Lung (tissue), 12 donors: ENCODE results near the gene FBXL17. TPM values are rescaled to one million over a fixed set of nuclear protein-coding genes. Genes with fewer than 3 reads are reported as not detected.

Experiments used
- ATAC-seq: fragments of 200-7000 bp; cut with Tn5 transposase; one replicate; pipeline ENCODE4 v1.9.1; 2020; ENCODE audit warnings: moderate number of reproducible peaks; ENCODE audit not compliant: insufficient read depth, low FRiP score
- DNase-seq, 3 donors: peaks; one replicate each; pipeline ENCODE4 v3.0.0-alpha.2; 2013 to 2017
- H3K27ac ChIP-seq, 2 donors: one replicate each; pipeline ENCODE4 v1.5.1; 2013; ENCODE audit warnings: mild to moderate bottlenecking in 2 of 2, moderate library complexity in 2 of 2, control low read depth in 1 of 2, inconsistent platforms in 1 of 2, low read depth in 1 of 2, low read length in 1 of 2
- H3K27me3 ChIP-seq, 3 donors: one replicate each; pipeline ENCODE4 v1.5.1; 2013; ENCODE audit warnings: low read length in 2 of 3; ENCODE audit not compliant: control insufficient read depth in 3 of 3, insufficient read depth in 3 of 3
- H3K36me3 ChIP-seq, 4 donors: one replicate each; pipeline ENCODE4 v1.5.1; 2013; ENCODE audit warnings: low read length in 4 of 4, mild to moderate bottlenecking in 1 of 4, moderate library complexity in 1 of 4; ENCODE audit not compliant: control insufficient read depth in 4 of 4, insufficient read depth in 4 of 4
- H3K4me1 ChIP-seq, 5 donors: one replicate each; pipeline ENCODE4 v1.5.1; 2013; ENCODE audit warnings: low read length in 5 of 5, mild to moderate bottlenecking in 2 of 5, moderate library complexity in 1 of 5; ENCODE audit not compliant: control insufficient read depth in 5 of 5, insufficient read depth in 5 of 5
- H3K4me3 ChIP-seq: one replicate; pipeline ENCODE4 v1.5.1; 2013; ENCODE audit warnings: mild to moderate bottlenecking, control low read depth, moderate library complexity
- H3K9ac ChIP-seq, 2 donors: one replicate each; pipeline ENCODE4 v1.5.1; 2013; ENCODE audit warnings: low read length in 2 of 2, control low read depth in 1 of 2; ENCODE audit not compliant: insufficient read depth in 1 of 2
- H3K9me3 ChIP-seq, 4 donors: one replicate each; pipeline ENCODE4 v1.5.1; 2013; ENCODE audit warnings: low read length in 3 of 4, mild to moderate bottlenecking in 1 of 4, moderate library complexity in 1 of 4; ENCODE audit not compliant: control insufficient read depth in 4 of 4, insufficient read depth in 3 of 4
- CTCF ChIP-seq: IDR thresholded peaks from 2 replicates; pipeline ENCODE4 v1.5.1; 2012; ENCODE audit warnings: mild to moderate bottlenecking; ENCODE audit errors: control extremely low read depth, extremely low read depth
- WGBS, 2 donors: extraction: QIAGEN DNeasy Blood & Tissue Kit; methylation state at CpG; one replicate each; pipeline ENCODE4 v1.1.7; 2013; 5-methylcytosine and 5-hydroxymethylcytosine counted together
- polyA plus RNA-seq, 2 donors: library from polyadenylated mRNA; stranded (reverse); fragments of 200-250 nt; gene quantifications; one replicate each; pipeline ENCODE4 v1.2.1, GENCODE V29; 2013
- total RNA-seq, 2 donors: library from RNA; depleted of rRNA in 1 of 2; stranded (reverse); fragments of >200 nt in 1 of 2; gene quantifications; one replicate each; pipeline ENCODE4 v1.2.1, GENCODE V29; 2014 to 2021
- donor health status: control.
- donor health status: control.
- donor health status: Bipolar disorder and iron deficiency.
- donor health status: healthy.
- donor health status: DM: yes; HTN: yes; CAD: no.

Gene FBXL17
- total and polyA plus RNA-seq, 4 donors = 4.0 to 23.9 (median 13.6) TPM

GRCh38 chr5:108028883-108029282 is 353.0 kb downstream of the FBXL17 start:
- no peaks in the 10 kb centered on the region for H3K9me3 ChIP-seq
- H3K4me3 ChIP-seq = no peak overlapping the region
- no peaks in the 10 kb centered on the region for H3K36me3 ChIP-seq
- 88 to 91% methylated on average over 3 of the region's 3 CpGs for WGBS, 2 donors
- H3K9ac ChIP-seq = no peak overlapping the region
- H3K27ac ChIP-seq = no peak overlapping the region
- peaks cover 0 to 5% (median 0%) of the 10 kb centered on the region in 5 donors for H3K4me1 ChIP-seq
- H3K27me3 ChIP-seq = no peaks in the 10 kb centered on the region
- ATAC-seq (no peak), DNase-seq (no peak)
- TF ChIP-seq CTCF = no peak

- Histone ChIP-seq H3K4me3 (no peak overlapping the region), H3K9me3 (no peaks in the 10 kb centered on the region), H3K27ac (no peak overlapping the region), H3K36me3 (no peaks in the 10 kb centered on the region), H3K9ac (no peak overlapping the region), H3K27me3 (no peaks in the 10 kb centered on the region), H3K4me1 (peaks cover 0 to 5% (median 0%) of the 10 kb centered on the region in 5 donors)
- ATAC-seq (no peak), DNase-seq (no peak)
- TF ChIP-seq CTCF = no peak
Observed at GRCh38 chr5:108028412-108028811, 353.5 kb downstream of the FBXL17 start.

GRCh38 chr5:108025957-108026356 is 355.9 kb downstream of the FBXL17 start:
- no peaks in the 10 kb centered on the region for H3K36me3 ChIP-seq
- ATAC-seq = no peak
- no peaks in the 10 kb centered on the region for H3K9me3 ChIP-seq
- H3K9ac ChIP-seq = no peak overlapping the region
- H3K4me3 ChIP-seq = no peak overlapping the region
- no peak overlapping the region for H3K27ac ChIP-seq
- TF ChIP-seq CTCF = no peak
- DNase-seq = no peak
- H3K4me1 ChIP-seq = peaks cover 0 to 5% (median 0%) of the 10 kb centered on the region in 5 donors
- 92 to 96% methylated on average over 2 of the region's 2 CpGs for WGBS, 2 donors
- H3K27me3 ChIP-seq = no peaks in the 10 kb centered on the region

- 85 to 94% methylated on average over 1 of the region's 1 CpG for WGBS, 2 donors
- H3K4me1 ChIP-seq = peaks cover 0 to 2% (median 0%) of the 10 kb centered on the region in 5 donors
- H3K36me3 ChIP-seq = no peaks in the 10 kb centered on the region
- no peak for DNase-seq
- H3K27me3 ChIP-seq = no peaks in the 10 kb centered on the region
- no peak overlapping the region for H3K9ac ChIP-seq
- no peak overlapping the region for H3K27ac ChIP-seq
- no peak overlapping the region for H3K4me3 ChIP-seq
- TF ChIP-seq CTCF = no peak
- no peak for ATAC-seq
- H3K9me3 ChIP-seq = no peaks in the 10 kb centered on the region
Observed at GRCh38 chr5:108024986-108025385, 356.9 kb downstream of the FBXL17 start.
